OCI-LY3 (cell line): ENCODE measurements around the gene SLC38A10.

ENCODE experiments used
- EZH2phosphoT487 ChIP-seq: fragments of 200-600 bp; shearing (Covaris generic); IDR thresholded peaks from 2 replicates; pipeline ENCODE4 v1.6.1; 2018; ENCODE audit warnings: antibody characterized with exemption, mixed run types, low read depth
- TF ChIP-seq, protein P1 (sequence below): fragments of 200-600, 300-600 bp; sonication (generic); IDR thresholded peaks from 2 replicates; pipeline ENCODE4 v1.5.1; 2014; ENCODE audit warnings: antibody characterized with exemption, low read length, low read depth

DNA sequence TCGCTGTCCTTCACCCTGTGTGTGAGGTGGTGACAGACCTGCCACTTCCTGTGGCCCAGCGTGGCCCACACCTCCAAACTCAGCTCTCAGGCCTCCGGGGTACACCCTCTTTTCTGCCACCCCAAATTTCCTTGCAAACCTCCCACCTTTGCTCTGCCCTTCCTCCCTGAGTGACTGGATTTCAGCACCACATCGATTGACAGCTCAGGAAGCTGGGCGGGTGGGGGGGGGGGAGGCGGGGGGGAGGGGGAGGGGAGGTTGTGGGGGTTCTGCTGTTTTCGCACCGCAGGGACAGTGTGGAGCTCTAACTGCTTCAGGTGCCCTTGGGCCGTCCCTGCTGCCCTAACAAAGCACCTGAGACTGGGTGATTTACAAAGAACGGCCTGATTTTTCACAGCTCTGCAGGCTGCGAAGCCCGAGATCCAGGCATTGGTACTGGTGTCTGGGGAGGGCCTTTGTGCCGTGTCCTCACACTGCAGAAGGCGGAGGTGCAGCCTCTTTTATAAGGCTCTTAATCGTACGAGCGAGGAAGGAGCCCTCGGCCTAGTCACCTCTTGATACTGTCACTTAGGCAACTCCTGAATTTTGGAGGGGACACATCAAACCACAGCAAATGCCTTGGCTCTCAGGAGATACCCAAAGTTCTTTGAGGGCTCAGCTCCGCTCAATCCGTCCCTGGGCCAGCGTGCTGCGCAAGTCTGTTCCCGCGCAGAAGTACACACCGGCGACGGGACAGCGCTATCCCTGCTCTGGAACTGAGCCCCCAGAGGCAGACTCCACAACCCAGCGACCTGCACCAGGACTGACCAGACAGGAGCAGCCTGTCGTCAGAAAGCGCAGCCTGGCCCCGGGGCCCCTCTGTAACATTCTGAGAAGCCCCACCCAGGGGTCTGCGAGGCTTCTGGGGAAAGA lies 52.4 kb downstream of the SLC38A10 start:
- TF ChIP-seq, protein P1, sequence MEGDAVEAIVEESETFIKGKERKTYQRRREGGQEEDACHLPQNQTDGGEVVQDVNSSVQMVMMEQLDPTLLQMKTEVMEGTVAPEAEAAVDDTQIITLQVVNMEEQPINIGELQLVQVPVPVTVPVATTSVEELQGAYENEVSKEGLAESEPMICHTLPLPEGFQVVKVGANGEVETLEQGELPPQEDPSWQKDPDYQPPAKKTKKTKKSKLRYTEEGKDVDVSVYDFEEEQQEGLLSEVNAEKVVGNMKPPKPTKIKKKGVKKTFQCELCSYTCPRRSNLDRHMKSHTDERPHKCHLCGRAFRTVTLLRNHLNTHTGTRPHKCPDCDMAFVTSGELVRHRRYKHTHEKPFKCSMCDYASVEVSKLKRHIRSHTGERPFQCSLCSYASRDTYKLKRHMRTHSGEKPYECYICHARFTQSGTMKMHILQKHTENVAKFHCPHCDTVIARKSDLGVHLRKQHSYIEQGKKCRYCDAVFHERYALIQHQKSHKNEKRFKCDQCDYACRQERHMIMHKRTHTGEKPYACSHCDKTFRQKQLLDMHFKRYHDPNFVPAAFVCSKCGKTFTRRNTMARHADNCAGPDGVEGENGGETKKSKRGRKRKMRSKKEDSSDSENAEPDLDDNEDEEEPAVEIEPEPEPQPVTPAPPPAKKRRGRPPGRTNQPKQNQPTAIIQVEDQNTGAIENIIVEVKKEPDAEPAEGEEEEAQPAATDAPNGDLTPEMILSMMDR: no peak
- TF ChIP-seq EZH2phosphoT487: no peak
